ENCODE data around the gene TERT. TPM values are rescaled to one million over a fixed set of nuclear protein-coding genes. Genes with fewer than 3 reads are reported as not detected.

TERT gene
- total and polyA plus RNA-seq, 2 donors (not counting 1 experiment from before 2014, with no cell fraction given): 0.24 to 0.39 TPM

DNA sequence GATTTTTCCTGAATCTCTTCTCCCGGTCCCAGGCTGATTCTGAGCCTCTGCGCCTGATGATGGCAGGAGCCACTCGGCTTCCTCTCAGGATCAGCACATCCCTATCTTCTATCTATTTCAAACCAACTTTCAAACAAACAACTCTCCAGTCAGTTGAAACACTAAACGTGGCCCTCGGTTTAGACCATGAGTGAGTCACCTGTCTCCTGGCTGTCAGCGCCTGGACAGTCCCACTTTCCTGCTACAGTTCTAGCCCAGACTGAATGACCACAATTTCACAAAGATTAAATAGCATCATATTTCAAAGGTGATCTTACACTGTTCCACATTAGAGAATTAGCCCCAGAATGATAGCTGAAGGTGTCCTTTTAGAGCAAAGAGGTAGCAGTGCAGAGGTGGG, 87.3 kb downstream of the TERT start:
- Mint-ChIP-seq H3K9me3 (ENCODE audit: insufficient read depth) (no peaks in the 10 kb centered on the region), H3K4me3 (no peak overlapping the region), H3K4me1 (no peaks in the 10 kb centered on the region), H3K27ac (no peak overlapping the region), H3K27me3 (peaks cover 8% of the 10 kb centered on the region)
- Histone ChIP-seq H4K20me1 (ENCODE audit: control insufficient read depth, insufficient read depth, low read length, poor library complexity, severe bottlenecking) (no peaks in the 10 kb centered on the region), H3K4me3 (ENCODE audit: control extremely low read depth in 1 of 5, extremely low read depth in 1 of 5, insufficient read depth in 1 of 5, low read depth in 2 of 5, low read length in 4 of 5) (no peak overlapping the region), H3K9me3 (ENCODE audit: control extremely low read depth in 1 of 3, control insufficient read depth in 2 of 3, insufficient read depth in 1 of 3, low read length in 2 of 3) (peaks cover 0 to 13% (median 0%) of the 10 kb centered on the region in 3 donors), H3K4me2 (replicated peaks; ENCODE audit: low read depth, low read length, poor library complexity, severe bottlenecking) (no peak overlapping the region), H2AFZ (ENCODE audit: insufficient read depth, low read depth, low read length, poor library complexity, severe bottlenecking) (no peak overlapping the region), H3K79me2 (ENCODE audit: control insufficient read depth, insufficient read depth, low read length) (no peaks in the 10 kb centered on the region), H3K27me3 (replicated peaks in 1 of 4; ENCODE audit: control extremely low read depth in 1 of 4, control insufficient read depth in 3 of 4, insufficient read depth in 4 of 4, low read length in 3 of 4) (no peaks in the 10 kb centered on the region), H3K36me3 (replicated peaks in 1 of 2; ENCODE audit: control extremely low read depth in 1 of 2, control insufficient read depth in 1 of 2, extremely low read depth in 1 of 2, insufficient read depth in 2 of 2, low read length in 1 of 2) (no peaks in the 10 kb centered on the region), H3K27ac (ENCODE audit: low read length in 2 of 2) (no peak overlapping the region), H3K4me1 (ENCODE audit: control insufficient read depth in 2 of 2, insufficient read depth in 2 of 2, low read length in 2 of 2) (no peaks in the 10 kb centered on the region), H3K9ac (ENCODE audit: low read length) (no peak overlapping the region)
- intact Hi-C loops (cut with micrococcal nuclease): no loop called here
- TF ChIP-seq EZH2 (IDR thresholded peaks at IDR 0.05; ENCODE audit: borderline replicate concordance, insufficient read depth, low read depth, low read length, poor library complexity, severe bottlenecking): no peak
- TF ChIP-seq, protein P1, sequence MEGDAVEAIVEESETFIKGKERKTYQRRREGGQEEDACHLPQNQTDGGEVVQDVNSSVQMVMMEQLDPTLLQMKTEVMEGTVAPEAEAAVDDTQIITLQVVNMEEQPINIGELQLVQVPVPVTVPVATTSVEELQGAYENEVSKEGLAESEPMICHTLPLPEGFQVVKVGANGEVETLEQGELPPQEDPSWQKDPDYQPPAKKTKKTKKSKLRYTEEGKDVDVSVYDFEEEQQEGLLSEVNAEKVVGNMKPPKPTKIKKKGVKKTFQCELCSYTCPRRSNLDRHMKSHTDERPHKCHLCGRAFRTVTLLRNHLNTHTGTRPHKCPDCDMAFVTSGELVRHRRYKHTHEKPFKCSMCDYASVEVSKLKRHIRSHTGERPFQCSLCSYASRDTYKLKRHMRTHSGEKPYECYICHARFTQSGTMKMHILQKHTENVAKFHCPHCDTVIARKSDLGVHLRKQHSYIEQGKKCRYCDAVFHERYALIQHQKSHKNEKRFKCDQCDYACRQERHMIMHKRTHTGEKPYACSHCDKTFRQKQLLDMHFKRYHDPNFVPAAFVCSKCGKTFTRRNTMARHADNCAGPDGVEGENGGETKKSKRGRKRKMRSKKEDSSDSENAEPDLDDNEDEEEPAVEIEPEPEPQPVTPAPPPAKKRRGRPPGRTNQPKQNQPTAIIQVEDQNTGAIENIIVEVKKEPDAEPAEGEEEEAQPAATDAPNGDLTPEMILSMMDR (IDR thresholded peaks at IDR 0.05): no peak
- WGBS (ENCODE audit: insufficient coverage): 91% methylated on average over 6 of the region's 6 CpGs
- POLR2A ChIA-PET: no interaction called here
- DNase-seq: no peak
- CTCF ChIA-PET: no interaction called here
- no peak for ATAC-seq (ENCODE audit: low read depth)

DNA sequence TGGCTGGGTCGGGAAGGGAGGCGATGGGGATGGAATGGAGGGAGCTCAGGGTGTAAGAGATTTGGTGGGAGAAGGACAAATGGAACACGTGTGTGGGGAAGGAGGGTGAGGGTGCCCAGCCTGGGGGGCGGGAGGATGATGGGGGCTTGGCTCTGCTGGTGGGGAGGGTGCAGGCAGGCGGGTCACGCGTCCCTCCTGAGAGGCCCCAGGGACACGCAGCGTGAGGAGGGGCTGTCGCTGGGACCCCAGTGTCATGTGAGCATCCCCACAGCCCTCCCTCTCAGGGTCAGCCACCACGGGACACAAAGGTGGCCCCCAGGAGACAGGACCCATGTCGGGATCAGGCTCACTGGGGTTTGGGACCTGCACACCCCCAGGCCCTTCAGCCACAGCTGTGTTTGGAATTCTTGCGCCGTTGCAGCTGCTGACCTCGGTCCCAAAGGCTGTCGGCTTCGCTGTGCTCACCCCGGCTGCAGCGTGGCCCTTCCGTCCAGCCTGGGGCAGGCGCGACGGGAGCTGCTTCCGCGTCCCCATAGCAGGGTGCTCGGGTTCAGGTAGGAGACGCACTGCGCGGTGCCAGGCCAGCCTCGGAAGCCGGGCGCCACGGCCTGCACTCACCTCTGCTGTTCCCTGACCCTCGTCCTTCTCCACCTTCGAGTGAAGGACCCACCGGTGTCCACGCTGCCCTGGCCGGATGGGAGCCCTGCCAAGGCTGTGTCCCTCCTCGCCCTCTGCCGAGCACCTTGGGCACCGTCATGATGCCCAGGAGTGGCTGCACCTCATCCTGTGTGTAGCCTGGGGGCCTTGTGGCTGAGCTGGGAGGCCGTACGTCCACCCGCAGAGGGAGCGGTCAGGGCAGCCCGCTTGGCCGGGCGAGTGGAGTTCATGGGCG, 88.1 kb downstream of the TERT start:
- ChIA-PET CTCF (no interaction called here), POLR2A (no interaction called here)
- DNase-seq: no peak
- TF ChIP-seq EZH2 (IDR thresholded peaks at IDR 0.05; ENCODE audit: borderline replicate concordance, insufficient read depth, low read depth, low read length, poor library complexity, severe bottlenecking): no peak
- TF ChIP-seq, protein P1 (IDR thresholded peaks at IDR 0.05): no peak
- Histone ChIP-seq H3K27me3 (replicated peaks in 1 of 4; ENCODE audit: control extremely low read depth in 1 of 4, control insufficient read depth in 3 of 4, insufficient read depth in 4 of 4, low read length in 3 of 4) (no peaks in the 10 kb centered on the region), H3K4me1 (ENCODE audit: control insufficient read depth in 2 of 2, insufficient read depth in 2 of 2, low read length in 2 of 2) (no peaks in the 10 kb centered on the region), H3K79me2 (ENCODE audit: control insufficient read depth, insufficient read depth, low read length) (no peaks in the 10 kb centered on the region), H3K9me3 (ENCODE audit: control extremely low read depth in 1 of 3, control insufficient read depth in 2 of 3, insufficient read depth in 1 of 3, low read length in 2 of 3) (peaks cover 0 to 6% (median 0%) of the 10 kb centered on the region in 3 donors), H3K36me3 (replicated peaks in 1 of 2; ENCODE audit: control extremely low read depth in 1 of 2, control insufficient read depth in 1 of 2, extremely low read depth in 1 of 2, insufficient read depth in 2 of 2, low read length in 1 of 2) (no peaks in the 10 kb centered on the region), H3K4me2 (replicated peaks; ENCODE audit: low read depth, low read length, poor library complexity, severe bottlenecking) (no peak overlapping the region), H3K4me3 (ENCODE audit: control extremely low read depth in 1 of 5, extremely low read depth in 1 of 5, insufficient read depth in 1 of 5, low read depth in 2 of 5, low read length in 4 of 5) (no peak overlapping the region), H3K9ac (ENCODE audit: low read length) (no peak overlapping the region), H2AFZ (ENCODE audit: insufficient read depth, low read depth, low read length, poor library complexity, severe bottlenecking) (no peak overlapping the region), H4K20me1 (ENCODE audit: control insufficient read depth, insufficient read depth, low read length, poor library complexity, severe bottlenecking) (no peaks in the 10 kb centered on the region), H3K27ac (ENCODE audit: low read length in 2 of 2) (no peak overlapping the region)
- Mint-ChIP-seq H3K4me1 (no peaks in the 10 kb centered on the region), H3K27me3 (peaks cover 8% of the 10 kb centered on the region), H3K4me3 (no peak overlapping the region), H3K9me3 (ENCODE audit: insufficient read depth) (no peaks in the 10 kb centered on the region), H3K27ac (no peak overlapping the region)
- intact Hi-C loops (cut with micrococcal nuclease): no loop called here
- WGBS (ENCODE audit: insufficient coverage): 91% methylated on average over 49 of the region's 49 CpGs
- ATAC-seq (ENCODE audit: low read depth): no peak
